ENCODE measurements around the gene ANKFN1.

The ANKFN1 gene

GRCh38 chr17:56121191-56122051, 31.9 kb upstream of the ANKFN1 start:
- Histone ChIP-seq H3K4me3 (ENCODE audit: low read depth in 1 of 2, low read length in 1 of 2) (no peak overlapping the region), H3K27me3 (no peaks in the 10 kb centered on the region), H3K27ac (no peak overlapping the region), H3K9me3 (no peaks in the 10 kb centered on the region), H3K4me1 (ENCODE audit: control insufficient read depth in 1 of 2, insufficient read depth in 1 of 2, low read depth in 1 of 2, low read length in 1 of 2) (no peaks in the 10 kb centered on the region), H3K36me3 (no peaks in the 10 kb centered on the region)
- TF ChIP-seq, protein P1, sequence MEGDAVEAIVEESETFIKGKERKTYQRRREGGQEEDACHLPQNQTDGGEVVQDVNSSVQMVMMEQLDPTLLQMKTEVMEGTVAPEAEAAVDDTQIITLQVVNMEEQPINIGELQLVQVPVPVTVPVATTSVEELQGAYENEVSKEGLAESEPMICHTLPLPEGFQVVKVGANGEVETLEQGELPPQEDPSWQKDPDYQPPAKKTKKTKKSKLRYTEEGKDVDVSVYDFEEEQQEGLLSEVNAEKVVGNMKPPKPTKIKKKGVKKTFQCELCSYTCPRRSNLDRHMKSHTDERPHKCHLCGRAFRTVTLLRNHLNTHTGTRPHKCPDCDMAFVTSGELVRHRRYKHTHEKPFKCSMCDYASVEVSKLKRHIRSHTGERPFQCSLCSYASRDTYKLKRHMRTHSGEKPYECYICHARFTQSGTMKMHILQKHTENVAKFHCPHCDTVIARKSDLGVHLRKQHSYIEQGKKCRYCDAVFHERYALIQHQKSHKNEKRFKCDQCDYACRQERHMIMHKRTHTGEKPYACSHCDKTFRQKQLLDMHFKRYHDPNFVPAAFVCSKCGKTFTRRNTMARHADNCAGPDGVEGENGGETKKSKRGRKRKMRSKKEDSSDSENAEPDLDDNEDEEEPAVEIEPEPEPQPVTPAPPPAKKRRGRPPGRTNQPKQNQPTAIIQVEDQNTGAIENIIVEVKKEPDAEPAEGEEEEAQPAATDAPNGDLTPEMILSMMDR (IDR thresholded peaks at IDR 0.05), result no peak

DNA sequence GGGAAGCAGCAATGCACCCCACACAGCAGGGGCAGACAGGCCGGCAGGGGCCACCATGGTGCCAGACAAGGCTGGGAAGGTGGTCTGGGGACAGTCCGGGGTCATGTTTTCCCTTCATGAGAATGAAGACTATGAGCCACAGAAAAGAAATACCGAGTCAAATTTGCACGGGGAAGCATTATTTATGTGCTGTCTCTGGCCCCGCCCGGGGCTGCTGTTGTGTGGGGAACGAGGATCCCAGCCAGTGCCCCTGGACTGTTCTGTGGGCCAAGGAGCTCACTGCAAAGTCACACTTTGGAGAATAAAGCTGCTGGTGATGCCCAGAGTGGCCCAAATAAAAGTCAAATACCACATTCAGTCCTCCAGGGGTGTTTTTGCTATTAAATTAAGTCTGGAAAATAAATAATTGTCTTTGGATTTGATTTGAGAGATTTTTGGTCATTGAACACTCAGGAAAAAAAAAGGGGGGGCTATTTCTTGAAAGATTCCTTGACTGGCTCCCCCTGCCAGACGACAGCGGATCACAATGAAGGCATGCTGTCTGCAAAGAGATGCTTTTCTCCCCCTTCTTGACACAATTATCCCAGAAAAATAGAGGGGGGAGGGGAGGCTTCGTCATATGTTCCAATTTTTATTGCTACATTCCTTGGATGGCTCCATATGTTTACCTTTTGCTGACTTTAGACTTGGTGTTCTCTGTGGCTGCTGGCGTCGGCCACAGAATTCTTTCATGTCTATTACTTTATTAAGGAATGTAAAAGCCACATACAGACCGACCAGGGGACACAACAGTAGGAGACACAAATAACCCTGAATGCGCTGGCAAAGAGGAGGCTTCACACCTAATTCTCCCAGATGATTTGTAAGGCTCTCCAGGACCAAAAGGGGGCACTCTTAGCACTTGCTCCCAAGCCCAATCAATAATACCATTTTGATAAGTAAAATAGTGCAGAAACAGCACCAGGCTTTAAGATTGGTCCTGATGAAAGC, 27.1 kb upstream of the ANKFN1 start:
- Histone ChIP-seq H3K27me3 (no peaks in the 10 kb centered on the region), H3K9me3 (no peaks in the 10 kb centered on the region)
- TF ChIP-seq, protein P1 (IDR thresholded peaks at IDR 0.05), result no peak

GRCh38 chr17:56130026-56130425, 23.2 kb upstream of the ANKFN1 start:
- Histone ChIP-seq H3K36me3 (no peaks in the 10 kb centered on the region), H3K27ac (no peak overlapping the region), H3K4me1 (ENCODE audit: control insufficient read depth in 1 of 2, insufficient read depth in 1 of 2, low read depth in 1 of 2, low read length in 1 of 2) (no peaks in the 10 kb centered on the region), H3K9me3 (no peaks in the 10 kb centered on the region), H3K27me3 (no peaks in the 10 kb centered on the region), H3K4me3 (ENCODE audit: low read depth in 1 of 2, low read length in 1 of 2) (no peak overlapping the region)
- TF ChIP-seq, protein P1 (IDR thresholded peaks at IDR 0.05), result no peak

More for the DNA sequence above, 27.1 kb upstream of the ANKFN1 start:
- H3K4me1 ChIP-seq (ENCODE audit: control insufficient read depth in 1 of 2, insufficient read depth in 1 of 2, low read depth in 1 of 2, low read length in 1 of 2), result no peaks in the 10 kb centered on the region
- no peak overlapping the region for H3K4me3 ChIP-seq (ENCODE audit: low read depth in 1 of 2, low read length in 1 of 2)
- H3K27ac ChIP-seq, result no peak overlapping the region
- no peaks in the 10 kb centered on the region for H3K36me3 ChIP-seq

DNA sequence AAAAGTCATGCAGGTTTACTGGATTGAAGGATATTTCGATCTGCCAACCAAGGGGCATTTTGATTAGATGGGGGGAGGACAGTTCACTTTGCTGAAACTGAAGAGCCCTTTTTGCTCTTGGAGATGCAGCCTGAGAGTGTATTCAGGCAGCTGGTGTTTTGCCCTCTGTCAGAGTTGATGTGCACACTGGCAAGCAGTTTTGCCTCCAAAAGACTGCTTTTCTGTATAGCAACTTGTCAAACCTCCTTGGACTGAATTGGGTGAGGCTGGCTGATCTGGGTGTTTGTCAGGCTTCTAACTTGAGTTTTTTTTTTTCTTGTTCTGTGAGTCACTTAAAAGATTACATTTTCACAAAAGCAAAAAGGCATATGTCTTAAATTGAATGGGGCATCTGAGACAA, 22.6 kb upstream of the ANKFN1 start:
- no peaks in the 10 kb centered on the region for H3K27me3 ChIP-seq
- TF ChIP-seq, protein P1 (IDR thresholded peaks at IDR 0.05), result no peak
- no peak overlapping the region for H3K27ac ChIP-seq
- H3K9me3 ChIP-seq, result no peaks in the 10 kb centered on the region
- H3K36me3 ChIP-seq, result no peaks in the 10 kb centered on the region
- H3K4me1 ChIP-seq (ENCODE audit: control insufficient read depth in 1 of 2, insufficient read depth in 1 of 2, low read depth in 1 of 2, low read length in 1 of 2), result no peaks in the 10 kb centered on the region
- H3K4me3 ChIP-seq (ENCODE audit: low read depth in 1 of 2, low read length in 1 of 2), result no peak overlapping the region

DNA sequence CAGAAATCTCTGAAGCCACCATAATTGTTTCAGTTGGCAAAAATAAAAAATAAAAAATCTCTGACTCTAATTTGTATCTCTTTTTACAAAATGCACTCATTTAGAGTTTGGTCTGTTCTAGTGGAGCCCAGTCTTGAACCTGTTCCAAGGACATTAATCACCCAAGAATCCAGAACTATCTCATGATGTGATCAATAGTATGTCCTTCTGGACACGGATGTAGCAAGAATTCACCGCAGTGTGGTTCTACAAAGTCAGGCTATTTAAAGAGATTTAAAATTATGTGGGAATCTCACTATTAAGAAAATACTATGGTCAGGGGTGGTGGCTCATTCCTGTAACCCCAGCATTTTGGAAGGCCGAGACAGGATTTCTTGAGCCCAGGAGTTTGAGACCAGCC, 21.8 kb upstream of the ANKFN1 start:
- Histone ChIP-seq H3K9me3 (no peaks in the 10 kb centered on the region), H3K4me3 (ENCODE audit: low read depth in 1 of 2, low read length in 1 of 2) (no peak overlapping the region), H3K36me3 (no peaks in the 10 kb centered on the region), H3K4me1 (ENCODE audit: control insufficient read depth in 1 of 2, insufficient read depth in 1 of 2, low read depth in 1 of 2, low read length in 1 of 2) (no peaks in the 10 kb centered on the region), H3K27ac (no peak overlapping the region), H3K27me3 (no peaks in the 10 kb centered on the region)
- TF ChIP-seq, protein P1 (IDR thresholded peaks at IDR 0.05), result no peak
